ENCODE measurements around the gene PYCARD. TPM values are rescaled to one million over a fixed set of nuclear protein-coding genes. Genes with fewer than 3 reads are reported as not detected.

Gene PYCARD
- total and polyA plus RNA-seq, 9 of the 15 experiments (the other 6 are each of a cell fraction or from before 2014, with no cell fraction given) = 1.3 to 28.4 (median 6.0) TPM

DNA sequence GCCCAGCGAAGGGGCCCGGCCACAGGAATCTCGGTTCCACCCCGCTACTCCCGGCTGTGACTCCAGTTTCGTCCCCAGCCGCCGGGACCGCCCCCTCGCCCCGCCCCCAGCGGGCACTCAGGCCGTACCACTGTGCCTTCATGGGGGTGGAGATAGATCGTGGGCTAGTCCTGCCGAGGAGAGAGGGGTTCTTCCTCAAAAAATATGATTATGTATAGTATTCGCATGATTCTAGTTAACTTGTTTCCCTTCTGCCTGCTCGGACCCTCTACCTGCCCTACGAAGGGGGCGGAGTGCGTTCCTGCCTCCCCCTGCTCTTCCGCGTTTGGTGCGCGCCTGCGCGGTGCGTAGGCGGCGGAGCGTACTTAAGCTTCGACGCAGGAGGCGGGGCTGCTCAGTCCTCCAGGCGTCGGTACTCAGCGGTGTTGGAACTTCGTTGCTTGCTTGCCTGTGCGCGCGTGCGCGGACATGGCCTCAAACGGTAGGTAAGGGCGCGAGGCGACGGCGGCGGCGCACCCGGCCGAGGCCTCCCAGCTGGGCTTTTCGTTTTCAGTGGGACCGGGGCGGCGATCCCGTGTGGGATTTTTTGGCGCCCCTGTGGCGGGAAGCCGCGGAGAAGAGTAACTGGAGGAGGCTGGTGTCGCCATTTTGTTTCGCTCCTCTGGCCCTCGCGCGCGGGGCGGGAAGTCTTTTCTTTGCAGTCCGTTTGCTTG, 22.7 kb downstream of the PYCARD start, which contains the start of gene FUS (continued):
- TF ChIP-seq, protein P1, sequence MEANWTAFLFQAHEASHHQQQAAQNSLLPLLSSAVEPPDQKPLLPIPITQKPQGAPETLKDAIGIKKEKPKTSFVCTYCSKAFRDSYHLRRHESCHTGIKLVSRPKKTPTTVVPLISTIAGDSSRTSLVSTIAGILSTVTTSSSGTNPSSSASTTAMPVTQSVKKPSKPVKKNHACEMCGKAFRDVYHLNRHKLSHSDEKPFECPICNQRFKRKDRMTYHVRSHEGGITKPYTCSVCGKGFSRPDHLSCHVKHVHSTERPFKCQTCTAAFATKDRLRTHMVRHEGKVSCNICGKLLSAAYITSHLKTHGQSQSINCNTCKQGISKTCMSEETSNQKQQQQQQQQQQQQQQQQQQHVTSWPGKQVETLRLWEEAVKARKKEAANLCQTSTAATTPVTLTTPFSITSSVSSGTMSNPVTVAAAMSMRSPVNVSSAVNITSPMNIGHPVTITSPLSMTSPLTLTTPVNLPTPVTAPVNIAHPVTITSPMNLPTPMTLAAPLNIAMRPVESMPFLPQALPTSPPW (CRISPR knock-in tag; IDR thresholded peaks at IDR 0.05) = peak; percentile 92
- TF ChIP-seq FOXM1 (IDR thresholded peaks at IDR 0.05; ENCODE audit: low read depth) (peak; percentile 81; the same call in 1 of the 2 replicates), FOXM1 (CRISPR knock-in tag; IDR thresholded peaks at IDR 0.05; ENCODE audit: low read depth) (peak; percentile 95; the same call in 1 of the 2 replicates), RBM39 (optimal IDR thresholded peaks at IDR 0.05; ENCODE audit: low read depth, low read length) (no peak), ZNF764 (CRISPR knock-in tag; IDR thresholded peaks at IDR 0.05; ENCODE audit: low read depth) (no peak), KLF16 (IDR thresholded peaks at IDR 0.05) (peak; percentile 74), ZNF644 (tag; IDR thresholded peaks at IDR 0.05; ENCODE audit: low read depth) (peak; percentile 70; the same call in 1 of the 2 replicates), MXI1 (IDR thresholded peaks at IDR 0.05; ENCODE audit: low read depth, low read length) (peak; percentile 22; the same call in 1 of the 2 replicates), RFX7 (CRISPR knock-in tag; IDR thresholded peaks at IDR 0.05) (no peak), ZNF766 (CRISPR knock-in tag; conservative IDR thresholded peaks at IDR 0.05) (no peak; the same call in 1 of the 2 replicates), ZNF224 (CRISPR knock-in tag; IDR thresholded peaks at IDR 0.05) (peak; percentile 51; the same call in 1 of the 2 replicates), NFATC3 (IDR thresholded peaks at IDR 0.05) (no peak), FOSL1 (tag; conservative IDR thresholded peaks at IDR 0.05) (peak; percentile 59; the same call in 1 of the 2 replicates), NR2C1 (IDR thresholded peaks at IDR 0.05) (no peak), NR2C1 (tag; IDR thresholded peaks at IDR 0.05) (no peak), SETDB1 (IDR thresholded peaks at IDR 0.05; ENCODE audit: low read length) (peak; percentile 76)
- TF ChIP-seq, protein P2, sequence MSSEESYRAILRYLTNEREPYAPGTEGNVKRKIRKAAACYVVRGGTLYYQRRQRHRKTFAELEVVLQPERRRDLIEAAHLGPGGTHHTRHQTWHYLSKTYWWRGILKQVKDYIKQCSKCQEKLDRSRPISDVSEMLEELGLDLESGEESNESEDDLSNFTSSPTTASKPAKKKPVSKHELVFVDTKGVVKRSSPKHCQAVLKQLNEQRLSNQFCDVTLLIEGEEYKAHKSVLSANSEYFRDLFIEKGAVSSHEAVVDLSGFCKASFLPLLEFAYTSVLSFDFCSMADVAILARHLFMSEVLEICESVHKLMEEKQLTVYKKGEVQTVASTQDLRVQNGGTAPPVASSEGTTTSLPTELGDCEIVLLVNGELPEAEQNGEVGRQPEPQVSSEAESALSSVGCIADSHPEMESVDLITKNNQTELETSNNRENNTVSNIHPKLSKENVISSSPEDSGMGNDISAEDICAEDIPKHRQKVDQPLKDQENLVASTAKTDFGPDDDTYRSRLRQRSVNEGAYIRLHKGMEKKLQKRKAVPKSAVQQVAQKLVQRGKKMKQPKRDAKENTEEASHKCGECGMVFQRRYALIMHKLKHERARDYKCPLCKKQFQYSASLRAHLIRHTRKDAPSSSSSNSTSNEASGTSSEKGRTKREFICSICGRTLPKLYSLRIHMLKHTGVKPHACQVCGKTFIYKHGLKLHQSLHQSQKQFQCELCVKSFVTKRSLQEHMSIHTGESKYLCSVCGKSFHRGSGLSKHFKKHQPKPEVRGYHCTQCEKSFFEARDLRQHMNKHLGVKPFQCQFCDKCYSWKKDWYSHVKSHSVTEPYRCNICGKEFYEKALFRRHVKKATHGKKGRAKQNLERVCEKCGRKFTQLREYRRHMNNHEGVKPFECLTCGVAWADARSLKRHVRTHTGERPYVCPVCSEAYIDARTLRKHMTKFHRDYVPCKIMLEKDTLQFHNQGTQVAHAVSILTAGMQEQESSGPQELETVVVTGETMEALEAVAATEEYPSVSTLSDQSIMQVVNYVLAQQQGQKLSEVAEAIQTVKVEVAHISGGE (CRISPR knock-in tag; IDR thresholded peaks at IDR 0.05) = no peak
- TF ChIP-seq, protein P3, sequence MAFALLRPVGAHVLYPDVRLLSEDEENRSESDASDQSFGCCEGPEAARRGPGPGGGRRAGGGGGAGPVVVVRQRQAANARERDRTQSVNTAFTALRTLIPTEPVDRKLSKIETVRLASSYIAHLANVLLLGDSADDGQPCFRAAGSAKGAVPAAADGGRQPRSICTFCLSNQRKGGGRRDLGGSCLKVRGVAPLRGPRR (CRISPR knock-in tag; IDR thresholded peaks at IDR 0.05) = no peak
- TF ChIP-seq, protein P4, sequence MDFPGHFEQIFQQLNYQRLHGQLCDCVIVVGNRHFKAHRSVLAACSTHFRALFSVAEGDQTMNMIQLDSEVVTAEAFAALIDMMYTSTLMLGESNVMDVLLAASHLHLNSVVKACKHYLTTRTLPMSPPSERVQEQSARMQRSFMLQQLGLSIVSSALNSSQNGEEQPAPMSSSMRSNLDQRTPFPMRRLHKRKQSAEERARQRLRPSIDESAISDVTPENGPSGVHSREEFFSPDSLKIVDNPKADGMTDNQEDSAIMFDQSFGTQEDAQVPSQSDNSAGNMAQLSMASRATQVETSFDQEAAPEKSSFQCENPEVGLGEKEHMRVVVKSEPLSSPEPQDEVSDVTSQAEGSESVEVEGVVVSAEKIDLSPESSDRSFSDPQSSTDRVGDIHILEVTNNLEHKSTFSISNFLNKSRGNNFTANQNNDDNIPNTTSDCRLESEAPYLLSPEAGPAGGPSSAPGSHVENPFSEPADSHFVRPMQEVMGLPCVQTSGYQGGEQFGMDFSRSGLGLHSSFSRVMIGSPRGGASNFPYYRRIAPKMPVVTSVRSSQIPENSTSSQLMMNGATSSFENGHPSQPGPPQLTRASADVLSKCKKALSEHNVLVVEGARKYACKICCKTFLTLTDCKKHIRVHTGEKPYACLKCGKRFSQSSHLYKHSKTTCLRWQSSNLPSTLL (IDR thresholded peaks at IDR 0.05) = no peak

All from K562 (cell line).